ENCODE measurements around the gene RPL29. TPM values are rescaled to one million over a fixed set of nuclear protein-coding genes. Genes with fewer than 3 reads are reported as not detected.

The RPL29 gene
- total RNA-seq, 1 donor from 2014 or later = 925 TPM

- Mint-ChIP-seq H3K4me1 (ENCODE audit: unreplicated experiment) (peaks cover 29% of the 10 kb centered on the region), H3K4me3 (ENCODE audit: unreplicated experiment) (no peak overlapping the region), H3K27me3 (ENCODE audit: unreplicated experiment) (peaks cover 10% of the 10 kb centered on the region), H3K9me3 (ENCODE audit: unreplicated experiment) (no peaks in the 10 kb centered on the region), H3K36me3 (ENCODE audit: low read depth, unreplicated experiment) (no peaks in the 10 kb centered on the region), H3K27ac (ENCODE audit: unreplicated experiment) (no peak overlapping the region)
- TF ChIP-seq CTCF (IDR thresholded peaks at IDR 0.05; ENCODE audit: unreplicated experiment) = no peak
- DNase-seq (ENCODE audit: low spot score) = no peak
Measured at GRCh38 chr3:52028572-52028971, 32.9 kb upstream of the RPL29 start.

- Mint-ChIP-seq H3K4me3 (ENCODE audit: unreplicated experiment) (peak overlapping the region; percentile 12), H3K9me3 (ENCODE audit: unreplicated experiment) (no peaks in the 10 kb centered on the region), H3K27me3 (ENCODE audit: unreplicated experiment) (peaks cover 11% of the 10 kb centered on the region), H3K4me1 (ENCODE audit: unreplicated experiment) (peaks cover 45% of the 10 kb centered on the region), H3K36me3 (ENCODE audit: low read depth, unreplicated experiment) (no peaks in the 10 kb centered on the region), H3K27ac (ENCODE audit: unreplicated experiment) (no peak overlapping the region)
- no peak for TF ChIP-seq CTCF (IDR thresholded peaks at IDR 0.05; ENCODE audit: unreplicated experiment)
- no peak for DNase-seq (ENCODE audit: low spot score)
Measured at GRCh38 chr3:52026041-52026440, 30.3 kb upstream of the RPL29 start.

- H3K4me1 Mint-ChIP-seq (ENCODE audit: unreplicated experiment) = peaks cover 45% of the 10 kb centered on the region
- DNase-seq (ENCODE audit: low spot score) = no peak
- H3K36me3 Mint-ChIP-seq (ENCODE audit: low read depth, unreplicated experiment) = no peaks in the 10 kb centered on the region
- peaks cover 10% of the 10 kb centered on the region for H3K27me3 Mint-ChIP-seq (ENCODE audit: unreplicated experiment)
- no peak for TF ChIP-seq CTCF (IDR thresholded peaks at IDR 0.05; ENCODE audit: unreplicated experiment)
- H3K9me3 Mint-ChIP-seq (ENCODE audit: unreplicated experiment) = no peaks in the 10 kb centered on the region
- H3K4me3 Mint-ChIP-seq (ENCODE audit: unreplicated experiment) = no peak overlapping the region
- H3K27ac Mint-ChIP-seq (ENCODE audit: unreplicated experiment) = no peak overlapping the region
Measured at GRCh38 chr3:52025453-52025852, 29.8 kb upstream of the RPL29 start.

- no peak for TF ChIP-seq CTCF (IDR thresholded peaks at IDR 0.05; ENCODE audit: unreplicated experiment)
- Mint-ChIP-seq H3K9me3 (ENCODE audit: unreplicated experiment) (no peaks in the 10 kb centered on the region), H3K4me1 (ENCODE audit: unreplicated experiment) (peaks cover 45% of the 10 kb centered on the region), H3K36me3 (ENCODE audit: low read depth, unreplicated experiment) (no peaks in the 10 kb centered on the region), H3K27me3 (ENCODE audit: unreplicated experiment) (peaks cover 10% of the 10 kb centered on the region), H3K27ac (ENCODE audit: unreplicated experiment) (no peak overlapping the region), H3K4me3 (ENCODE audit: unreplicated experiment) (no peak overlapping the region)
- no peak for DNase-seq (ENCODE audit: low spot score)
Measured at GRCh38 chr3:52024765-52025452, 29.2 kb upstream of the RPL29 start.

GRCh38 chr3:52023860-52024764 is 28.4 kb upstream of the RPL29 start:
- Mint-ChIP-seq H3K4me1 (ENCODE audit: unreplicated experiment) (peaks cover 45% of the 10 kb centered on the region), H3K36me3 (ENCODE audit: low read depth, unreplicated experiment) (no peaks in the 10 kb centered on the region), H3K4me3 (ENCODE audit: unreplicated experiment) (no peak overlapping the region), H3K9me3 (ENCODE audit: unreplicated experiment) (no peaks in the 10 kb centered on the region), H3K27me3 (ENCODE audit: unreplicated experiment) (peaks cover 10% of the 10 kb centered on the region), H3K27ac (ENCODE audit: unreplicated experiment) (peak overlapping the region; percentile 48)
- TF ChIP-seq CTCF (IDR thresholded peaks at IDR 0.05; ENCODE audit: unreplicated experiment) = no peak
- DNase-seq (ENCODE audit: low spot score) = no peak
